H9 (cell line): ENCODE measurements around the gene NFILZ. TPM values are rescaled to one million over a fixed set of nuclear protein-coding genes. Genes with fewer than 3 reads are reported as not detected.

Experiments used
- DNase-seq: peaks from one replicate; pipeline ENCODE4 v3.0.0-alpha.2; 2017
- H2AFZ ChIP-seq: one replicate; pipeline ENCODE4 v1.6.1; 2013; ENCODE audit warnings: mild to moderate bottlenecking, low read length, control low read depth, moderate library complexity
- H2AK5ac ChIP-seq: 2 replicates; pipeline ENCODE4 v1.6.1; 2013; ENCODE audit warnings: low read length, control low read depth, mixed read lengths; ENCODE audit not compliant: insufficient read length
- H2BK120ac ChIP-seq: one replicate; pipeline ENCODE4 v1.6.1; 2013; ENCODE audit warnings: low read depth, mild to moderate bottlenecking, low read length, control low read depth, inconsistent platforms; ENCODE audit not compliant: poor library complexity, severe bottlenecking
- H2BK12ac ChIP-seq: 2 replicates; pipeline ENCODE4 v1.6.1; 2013; ENCODE audit warnings: low read length, control low read depth, mixed read lengths, low read depth; ENCODE audit not compliant: insufficient read length
- H2BK15ac ChIP-seq: 2 replicates; pipeline ENCODE4 v1.6.1; 2013; ENCODE audit warnings: low read depth, low read length, control low read depth
- H2BK20ac ChIP-seq: one replicate; pipeline ENCODE4 v1.6.1; 2013; ENCODE audit warnings: low read depth, mild to moderate bottlenecking, low read length, control low read depth, inconsistent platforms; ENCODE audit not compliant: poor library complexity, severe bottlenecking
- H2BK5ac ChIP-seq: 2 replicates; pipeline ENCODE4 v1.6.1; 2013; ENCODE audit warnings: low read length, control low read depth, mixed read lengths; ENCODE audit not compliant: insufficient read length
- H3K14ac ChIP-seq: 2 replicates; pipeline ENCODE4 v1.6.1; 2013; ENCODE audit warnings: low read length, control low read depth; ENCODE audit not compliant: insufficient read depth
- H3K18ac ChIP-seq: 2 replicates; pipeline ENCODE4 v1.6.1; 2013; ENCODE audit warnings: low read depth, mild to moderate bottlenecking, mixed read lengths, low read length, control low read depth; ENCODE audit not compliant: insufficient read length
- H3K23ac ChIP-seq: 2 replicates; pipeline ENCODE4 v1.6.1; 2013; ENCODE audit warnings: low read length, control low read depth, mixed read lengths, low read depth; ENCODE audit not compliant: insufficient read length
- H3K23me2 ChIP-seq: 2 replicates; pipeline ENCODE4 v1.6.1; 2013; ENCODE audit warnings: low read depth, mild to moderate bottlenecking, mixed read lengths, low read length, control low read depth; ENCODE audit not compliant: insufficient read length, poor library complexity, severe bottlenecking
- H3K27ac ChIP-seq: 2 replicates; pipeline ENCODE4 v1.5.1; 2013; ENCODE audit warnings: low read length, control low read depth, mixed read lengths, low read depth; ENCODE audit not compliant: insufficient read length
- H3K27me3 ChIP-seq: 2 replicates; pipeline ENCODE4 v1.6.1; 2013; ENCODE audit warnings: low read length, control low read depth, inconsistent platforms; ENCODE audit not compliant: insufficient read depth
- H3K4ac ChIP-seq: 2 replicates; pipeline ENCODE4 v1.6.1; 2013; ENCODE audit warnings: low read depth, mild to moderate bottlenecking, control low read depth, inconsistent platforms, low read length, moderate library complexity
- H3K4me1 ChIP-seq: 2 replicates; pipeline ENCODE4 v1.6.1; 2013; ENCODE audit warnings: low read length, control low read depth, inconsistent platforms; ENCODE audit not compliant: insufficient read depth
- H3K4me2 ChIP-seq: 2 replicates; pipeline ENCODE4 v1.6.1; 2013; ENCODE audit warnings: low read length, control low read depth, mixed read lengths; ENCODE audit not compliant: insufficient read length, insufficient read depth
- H3K56ac ChIP-seq: 2 replicates; pipeline ENCODE4 v1.6.1; 2013; ENCODE audit warnings: low read depth, mild to moderate bottlenecking, mixed read lengths, low read length, control low read depth; ENCODE audit not compliant: insufficient read length
- H3K79me1 ChIP-seq: 2 replicates; pipeline ENCODE4 v1.6.1; 2013; ENCODE audit warnings: low read depth, mild to moderate bottlenecking, moderate library complexity, low read length, control low read depth, inconsistent platforms; ENCODE audit not compliant: insufficient read depth, poor library complexity, severe bottlenecking
- H3K79me2 ChIP-seq: 2 replicates; pipeline ENCODE4 v1.6.1; 2013; ENCODE audit warnings: low read length, control low read depth, inconsistent platforms; ENCODE audit not compliant: insufficient read depth
- H3K9ac ChIP-seq: 2 replicates; pipeline ENCODE4 v1.6.1; 2013; ENCODE audit warnings: low read length, control low read depth, mixed read lengths; ENCODE audit not compliant: insufficient read length; ENCODE audit errors: extremely low read depth
- H3K9me3 ChIP-seq: one replicate; pipeline ENCODE4 v1.6.1; 2013; ENCODE audit warnings: low read depth, low read length, inconsistent platforms; ENCODE audit not compliant: control insufficient read depth
- H3T11ph ChIP-seq: one replicate; pipeline ENCODE4 v1.6.1; 2013; ENCODE audit warnings: mild to moderate bottlenecking, low read length, control low read depth, inconsistent platforms
- H4K20me1 ChIP-seq: one replicate; pipeline ENCODE4 v1.6.1; 2013; ENCODE audit not compliant: control insufficient read depth, insufficient read length, insufficient read depth
- H4K5ac ChIP-seq: 2 replicates; pipeline ENCODE4 v1.6.1; 2013; ENCODE audit warnings: low read depth, mild to moderate bottlenecking, mixed read lengths, low read length, control low read depth; ENCODE audit not compliant: insufficient read length
- H4K8ac ChIP-seq: replicated peaks from 2 replicates; pipeline ENCODE4 v1.6.1; 2013; ENCODE audit warnings: low read length, control low read depth, mixed read lengths, low read depth; ENCODE audit not compliant: insufficient read length
- H4K91ac ChIP-seq: 2 replicates; pipeline ENCODE4 v1.6.1; 2013; ENCODE audit warnings: low read depth, mild to moderate bottlenecking, moderate library complexity, mixed read lengths, low read length, control low read depth; ENCODE audit not compliant: insufficient read length
- H3K27ac Mint-ChIP-seq, 3 experiments: 2 replicates in 2 of 3; 3 replicates in 1 of 3; pipeline ENCODE4 v1.8.0; 2020 to 2021; ENCODE audit warnings: mixed read lengths in 3 of 3, mild to moderate bottlenecking in 1 of 3, moderate library complexity in 1 of 3
- H3K27me3 Mint-ChIP-seq: 2 replicates; pipeline ENCODE4 v1.8.0; 2021; ENCODE audit warnings: low read depth, mild to moderate bottlenecking, moderate library complexity, mixed read lengths
- H3K36me3 Mint-ChIP-seq, 3 experiments: 2 replicates in 2 of 3; 3 replicates in 1 of 3; pipeline ENCODE4 v1.8.0; 2020 to 2021; ENCODE audit warnings: low read depth in 3 of 3, mixed read lengths in 3 of 3; ENCODE audit not compliant: insufficient read depth in 1 of 3
- H3K4me1 Mint-ChIP-seq, 2 experiments: 2 replicates each; pipeline ENCODE4 v1.8.0; 2020; ENCODE audit warnings: mixed read lengths in 2 of 2
- H3K4me3 Mint-ChIP-seq, 2 experiments: 2 replicates in 1 of 2; 3 replicates in 1 of 2; pipeline ENCODE4 v1.8.0; 2020 to 2021; ENCODE audit warnings: mild to moderate bottlenecking in 2 of 2, mixed read lengths in 2 of 2, moderate library complexity in 1 of 2
- H3K9me3 Mint-ChIP-seq, 2 experiments: 2 replicates in 1 of 2; 3 replicates in 1 of 2; pipeline ENCODE4 v1.8.0; 2020; ENCODE audit warnings: mild to moderate bottlenecking in 2 of 2, mixed read lengths in 2 of 2, moderate library complexity in 1 of 2
- WGBS: extraction: QIAGEN DNeasy Blood & Tissue Kit; methylation state at CpG from one replicate; pipeline ENCODE4 v1.1.7; 2013; ENCODE audit warnings: missing lambda C conversion rate, low lambda C conversion rate, mixed read lengths; ENCODE audit not compliant: insufficient read length; ENCODE audit errors: extremely low coverage; 5-methylcytosine and 5-hydroxymethylcytosine counted together
- total RNA-seq: library from RNA; stranded (reverse); gene quantifications from 2 replicates; pipeline ENCODE4 v1.2.1, GENCODE V29; 2021
- TF ChIP-seq, protein P1 (sequence below): fragments of 200-600 bp; sonication (generic); conservative IDR thresholded peaks from 3 replicates; pipeline ENCODE4 v1.8.0; 2021; ENCODE audit warnings: antibody characterized with exemption, mild to moderate bottlenecking

NFILZ gene
- total RNA-seq, 1 experiment from 2014 or later = not detected

DNA sequence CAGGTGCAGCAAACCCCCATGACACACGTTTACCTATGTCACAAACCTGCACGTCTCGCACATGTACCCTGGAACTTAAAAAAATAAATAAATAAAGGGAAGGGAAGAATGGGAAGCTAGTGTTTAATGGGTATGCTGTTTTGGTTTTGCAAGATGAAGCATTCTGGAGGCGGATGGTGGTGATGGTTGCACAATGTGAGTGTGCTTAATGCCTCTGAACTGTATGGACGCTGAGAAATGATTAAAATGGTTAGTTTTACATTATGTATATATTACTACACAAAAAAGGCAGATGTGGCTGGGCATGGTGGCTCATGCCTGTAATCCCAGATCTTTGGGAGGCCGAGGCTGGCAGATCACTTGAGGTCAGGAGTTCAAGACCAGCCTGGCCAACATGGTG lies 17.8 kb downstream of the NFILZ start:
- Histone ChIP-seq H2BK12ac (no peak overlapping the region), H3K4me1 (no peaks in the 10 kb centered on the region), H4K20me1 (no peaks in the 10 kb centered on the region), H3K9me3 (no peaks in the 10 kb centered on the region), H4K5ac (no peak overlapping the region), H2BK20ac (no peak overlapping the region), H3K27ac (no peak overlapping the region), H3K4me2 (no peak overlapping the region), H4K91ac (no peak overlapping the region), H3K27me3 (no peaks in the 10 kb centered on the region), H2BK15ac (no peak overlapping the region), H3K18ac (no peak overlapping the region), H4K8ac (no peak overlapping the region), H3K14ac (no peak overlapping the region), H3K79me1 (no peaks in the 10 kb centered on the region), H2BK120ac (no peak overlapping the region), H3K79me2 (no peaks in the 10 kb centered on the region), H3K9ac (no peak overlapping the region), H3K23ac (no peak overlapping the region), H3T11ph (no peak overlapping the region), H3K23me2 (no peaks in the 10 kb centered on the region), H3K56ac (no peak overlapping the region), H2AFZ (no peak overlapping the region), H2AK5ac (no peak overlapping the region), H2BK5ac (no peak overlapping the region), H3K4ac (no peak overlapping the region)
- Mint-ChIP-seq H3K4me3 (no peak overlapping the region), H3K27me3 (peaks cover 17% of the 10 kb centered on the region), H3K36me3 (no peaks in the 10 kb centered on the region), H3K9me3 (no peaks in the 10 kb centered on the region), H3K27ac (no peak overlapping the region), H3K4me1 (no peaks in the 10 kb centered on the region)
- TF ChIP-seq, protein P1, sequence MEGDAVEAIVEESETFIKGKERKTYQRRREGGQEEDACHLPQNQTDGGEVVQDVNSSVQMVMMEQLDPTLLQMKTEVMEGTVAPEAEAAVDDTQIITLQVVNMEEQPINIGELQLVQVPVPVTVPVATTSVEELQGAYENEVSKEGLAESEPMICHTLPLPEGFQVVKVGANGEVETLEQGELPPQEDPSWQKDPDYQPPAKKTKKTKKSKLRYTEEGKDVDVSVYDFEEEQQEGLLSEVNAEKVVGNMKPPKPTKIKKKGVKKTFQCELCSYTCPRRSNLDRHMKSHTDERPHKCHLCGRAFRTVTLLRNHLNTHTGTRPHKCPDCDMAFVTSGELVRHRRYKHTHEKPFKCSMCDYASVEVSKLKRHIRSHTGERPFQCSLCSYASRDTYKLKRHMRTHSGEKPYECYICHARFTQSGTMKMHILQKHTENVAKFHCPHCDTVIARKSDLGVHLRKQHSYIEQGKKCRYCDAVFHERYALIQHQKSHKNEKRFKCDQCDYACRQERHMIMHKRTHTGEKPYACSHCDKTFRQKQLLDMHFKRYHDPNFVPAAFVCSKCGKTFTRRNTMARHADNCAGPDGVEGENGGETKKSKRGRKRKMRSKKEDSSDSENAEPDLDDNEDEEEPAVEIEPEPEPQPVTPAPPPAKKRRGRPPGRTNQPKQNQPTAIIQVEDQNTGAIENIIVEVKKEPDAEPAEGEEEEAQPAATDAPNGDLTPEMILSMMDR = no peak
- WGBS = no CpG with 5 or more reads among the region's 6 CpGs
- DNase-seq = no peak
